ENCODE results near the gene TMIE. TPM values are rescaled to one million over a fixed set of nuclear protein-coding genes. Genes with fewer than 3 reads are reported as not detected.

TMIE gene
- total and polyA plus RNA-seq, 2 experiments from 2014 or later = 0.53 to 0.63 TPM

DNA sequence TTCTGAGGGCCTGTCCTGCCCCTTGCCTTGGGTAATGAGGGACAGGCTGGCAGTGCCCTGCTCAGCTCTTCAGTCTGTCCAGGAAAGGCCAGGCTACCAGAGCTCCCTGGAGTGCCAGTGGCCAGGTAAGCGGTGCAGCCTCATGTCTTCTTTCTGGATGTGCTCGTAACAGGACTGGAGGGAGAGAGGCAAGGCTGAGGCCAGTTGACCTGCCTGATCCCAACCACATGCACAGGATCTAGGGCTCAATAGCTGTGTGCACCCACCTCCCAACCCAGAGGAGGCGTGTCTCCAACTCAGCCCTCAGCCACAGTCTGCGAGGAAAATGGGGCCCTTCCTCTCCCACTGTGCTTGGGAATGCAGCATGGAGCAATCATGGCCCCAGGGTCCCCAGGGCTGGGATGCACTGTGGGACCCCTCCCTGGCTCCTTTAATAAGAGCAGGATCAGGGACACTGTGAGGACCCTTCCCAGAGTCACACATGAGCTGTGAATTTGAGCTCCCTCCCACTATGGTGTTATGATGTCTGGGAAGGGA, 30.2 kb upstream of the TMIE start:
- TF ChIP-seq, protein P1, sequence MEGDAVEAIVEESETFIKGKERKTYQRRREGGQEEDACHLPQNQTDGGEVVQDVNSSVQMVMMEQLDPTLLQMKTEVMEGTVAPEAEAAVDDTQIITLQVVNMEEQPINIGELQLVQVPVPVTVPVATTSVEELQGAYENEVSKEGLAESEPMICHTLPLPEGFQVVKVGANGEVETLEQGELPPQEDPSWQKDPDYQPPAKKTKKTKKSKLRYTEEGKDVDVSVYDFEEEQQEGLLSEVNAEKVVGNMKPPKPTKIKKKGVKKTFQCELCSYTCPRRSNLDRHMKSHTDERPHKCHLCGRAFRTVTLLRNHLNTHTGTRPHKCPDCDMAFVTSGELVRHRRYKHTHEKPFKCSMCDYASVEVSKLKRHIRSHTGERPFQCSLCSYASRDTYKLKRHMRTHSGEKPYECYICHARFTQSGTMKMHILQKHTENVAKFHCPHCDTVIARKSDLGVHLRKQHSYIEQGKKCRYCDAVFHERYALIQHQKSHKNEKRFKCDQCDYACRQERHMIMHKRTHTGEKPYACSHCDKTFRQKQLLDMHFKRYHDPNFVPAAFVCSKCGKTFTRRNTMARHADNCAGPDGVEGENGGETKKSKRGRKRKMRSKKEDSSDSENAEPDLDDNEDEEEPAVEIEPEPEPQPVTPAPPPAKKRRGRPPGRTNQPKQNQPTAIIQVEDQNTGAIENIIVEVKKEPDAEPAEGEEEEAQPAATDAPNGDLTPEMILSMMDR (IDR thresholded peaks at IDR 0.05; ENCODE audit: low read depth, low read length) = no peak
- Histone ChIP-seq H3K27me3 (no peaks in the 10 kb centered on the region), H3K9me3 (ENCODE audit: low read depth) (no peaks in the 10 kb centered on the region), H3K27ac (no peak overlapping the region), H3K4me1 (ENCODE audit: low read depth) (no peaks in the 10 kb centered on the region), H3K4me3 (no peak overlapping the region), H3K36me3 (no peaks in the 10 kb centered on the region)
- no peak for DNase-seq (ENCODE audit: low read depth in 1 of 2, low spot score in 1 of 2)

DNA sequence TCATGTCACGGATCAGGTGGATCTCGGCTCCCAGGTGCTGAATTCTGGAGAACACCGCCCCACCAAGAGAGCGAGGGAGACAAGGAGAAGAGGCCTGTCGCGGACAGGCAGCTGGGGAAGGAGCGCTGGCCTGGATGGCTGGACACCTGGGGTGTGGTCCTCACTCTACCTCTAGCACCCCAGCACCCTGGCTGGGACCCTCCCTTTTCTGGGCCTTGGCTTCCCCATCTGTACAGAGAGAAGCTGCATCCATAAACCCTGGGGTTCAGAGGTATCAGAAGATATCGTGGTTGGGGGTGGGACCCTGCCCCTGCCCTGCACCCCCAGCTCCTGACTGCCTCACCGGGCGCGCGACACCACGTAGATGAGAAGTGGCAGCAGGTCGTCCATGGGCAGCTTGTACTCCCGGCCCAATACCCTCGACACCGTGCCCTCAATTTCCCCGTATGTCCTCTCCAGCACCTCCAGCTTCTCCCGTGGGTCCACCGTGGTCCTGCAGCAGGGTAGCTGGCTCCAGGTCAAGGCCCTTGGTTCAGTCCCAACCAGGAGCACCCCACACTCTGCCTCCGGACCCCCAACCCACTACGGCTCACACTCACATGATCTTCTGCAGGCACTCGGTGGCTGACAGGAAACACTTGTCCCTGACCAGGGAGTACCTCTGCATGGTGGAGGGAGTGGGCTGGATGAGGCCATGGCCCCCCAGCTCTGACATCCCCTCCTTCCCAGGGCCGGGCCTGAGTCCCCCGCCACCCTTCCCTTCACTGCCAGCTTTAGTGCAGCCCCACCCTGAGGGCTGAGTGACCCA, 29.4 kb upstream of the TMIE start:
- no peak for DNase-seq (ENCODE audit: low read depth in 1 of 2, low spot score in 1 of 2)
- Histone ChIP-seq H3K4me1 (ENCODE audit: low read depth) (no peaks in the 10 kb centered on the region), H3K27ac (no peak overlapping the region), H3K27me3 (no peaks in the 10 kb centered on the region), H3K36me3 (no peaks in the 10 kb centered on the region), H3K4me3 (no peak overlapping the region), H3K9me3 (ENCODE audit: low read depth) (no peaks in the 10 kb centered on the region)
- TF ChIP-seq, protein P1 (IDR thresholded peaks at IDR 0.05; ENCODE audit: low read depth, low read length) = no peak

DNA sequence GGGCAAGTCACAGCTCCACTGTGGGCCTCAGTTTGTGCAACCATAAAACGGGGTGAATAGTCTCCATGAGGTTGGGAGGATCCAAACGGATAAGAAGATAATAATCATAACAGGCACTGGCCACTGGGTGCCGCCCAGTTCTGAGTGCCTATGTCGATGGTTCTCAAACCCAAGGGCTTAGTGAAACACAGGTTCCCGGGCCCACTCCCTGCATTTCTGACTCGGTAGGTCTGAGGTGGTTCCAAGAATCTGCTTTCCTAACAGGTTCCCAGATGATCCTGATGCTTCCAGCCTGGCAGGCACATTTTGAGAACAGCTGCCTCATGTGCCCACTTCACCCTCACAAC, 28.9 kb upstream of the TMIE start:
- no peak overlapping the region for H3K27ac ChIP-seq
- no peaks in the 10 kb centered on the region for H3K36me3 ChIP-seq
- DNase-seq (ENCODE audit: low read depth in 1 of 2, low spot score in 1 of 2) = no peak
- H3K4me1 ChIP-seq (ENCODE audit: low read depth) = no peaks in the 10 kb centered on the region
- no peaks in the 10 kb centered on the region for H3K9me3 ChIP-seq (ENCODE audit: low read depth)
- TF ChIP-seq, protein P1 (IDR thresholded peaks at IDR 0.05; ENCODE audit: low read depth, low read length) = no peak
- H3K4me3 ChIP-seq = no peak overlapping the region
- H3K27me3 ChIP-seq = no peaks in the 10 kb centered on the region

DNA sequence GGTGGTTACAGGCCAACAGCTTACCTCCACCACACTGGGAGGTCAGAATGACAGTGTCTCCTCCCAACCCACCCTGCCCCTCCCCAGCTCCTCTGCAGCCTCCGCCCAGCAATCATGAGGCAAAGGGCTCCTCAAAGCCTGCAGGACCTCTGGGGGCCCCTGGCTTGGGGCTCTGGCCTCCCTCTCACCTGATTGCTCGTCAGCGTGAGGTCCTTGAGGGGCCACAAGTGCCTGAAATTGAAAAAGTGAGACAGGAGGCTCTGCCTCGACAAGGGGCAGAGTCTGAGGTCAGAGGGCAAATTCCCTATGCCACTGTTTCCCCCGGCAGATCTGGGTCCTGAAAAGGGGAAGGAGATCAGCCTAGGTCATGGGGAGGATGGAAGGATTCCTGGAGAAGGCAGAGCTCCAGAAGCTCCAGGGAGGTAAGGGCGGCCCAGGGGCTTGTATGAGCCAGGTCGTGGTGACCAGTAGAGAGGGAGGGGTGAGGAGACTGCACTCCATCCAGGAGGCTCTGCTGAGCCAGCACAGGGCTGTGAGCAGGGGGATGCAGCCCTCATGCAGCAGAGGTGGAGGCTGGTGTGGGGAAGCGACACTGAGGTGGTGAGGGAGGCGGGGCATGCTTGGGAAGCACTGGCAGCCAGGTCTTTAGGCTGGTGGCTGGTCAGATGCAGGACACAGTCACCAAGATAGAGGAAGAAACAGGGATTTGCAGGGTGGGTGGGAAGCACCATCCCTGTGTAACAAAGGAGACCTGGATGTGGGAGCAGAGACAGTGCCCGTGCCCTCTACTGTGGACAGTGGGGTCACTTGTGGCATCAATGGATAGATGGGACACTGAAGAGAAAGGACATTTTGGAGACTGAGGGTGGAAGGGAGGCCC, 27.8 kb upstream of the TMIE start:
- H3K4me3 ChIP-seq = no peak overlapping the region
- H3K9me3 ChIP-seq (ENCODE audit: low read depth) = no peaks in the 10 kb centered on the region
- TF ChIP-seq, protein P1 (IDR thresholded peaks at IDR 0.05; ENCODE audit: low read depth, low read length) = no peak
- H3K27ac ChIP-seq = no peak overlapping the region
- H3K4me1 ChIP-seq (ENCODE audit: low read depth) = no peaks in the 10 kb centered on the region
- DNase-seq (ENCODE audit: low read depth in 1 of 2, low spot score in 1 of 2) = no peak
- no peaks in the 10 kb centered on the region for H3K27me3 ChIP-seq
- H3K36me3 ChIP-seq = no peaks in the 10 kb centered on the region

DNA sequence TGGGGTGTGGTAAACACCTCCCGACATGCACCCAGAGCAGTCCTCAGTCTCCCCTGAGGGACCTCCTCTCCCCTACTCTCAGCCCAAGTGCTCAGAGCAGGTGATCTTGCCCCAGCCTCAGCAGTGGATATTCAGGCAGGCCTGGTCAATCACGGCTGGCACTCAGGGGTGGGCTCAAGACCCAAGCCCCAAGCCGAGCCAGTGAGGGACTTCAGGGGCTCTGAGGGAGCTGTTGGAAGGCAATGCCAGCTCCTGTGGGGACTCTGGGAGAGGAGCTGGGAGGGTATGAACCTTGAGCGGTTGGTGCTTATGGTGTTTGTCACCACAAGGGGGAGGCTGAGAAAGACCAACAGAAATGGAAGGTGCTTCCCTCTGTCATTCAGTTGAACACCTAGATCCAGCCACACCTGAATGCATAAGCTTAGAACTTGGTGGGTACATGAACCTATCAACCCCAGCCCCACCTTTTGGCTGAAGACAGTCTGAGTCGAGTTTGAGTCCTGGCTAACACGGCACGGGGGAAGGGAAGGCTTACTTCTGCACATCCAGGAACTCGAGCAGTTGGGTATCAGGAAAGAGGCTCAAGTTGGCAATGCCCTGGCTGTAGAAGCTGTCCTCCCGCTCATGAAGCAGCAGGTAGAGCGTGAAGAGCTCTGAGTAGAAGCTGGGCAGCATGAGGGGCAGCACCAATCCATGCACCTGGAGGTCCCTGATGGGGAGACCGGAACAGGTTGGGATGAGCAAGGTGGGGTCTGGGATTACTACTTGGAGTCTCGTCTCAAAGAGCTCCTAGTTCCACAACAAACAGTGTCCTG, 27.0 kb upstream of the TMIE start:
- Histone ChIP-seq H3K27me3 (no peaks in the 10 kb centered on the region), H3K9me3 (ENCODE audit: low read depth) (no peaks in the 10 kb centered on the region), H3K4me1 (ENCODE audit: low read depth) (no peaks in the 10 kb centered on the region), H3K4me3 (no peak overlapping the region), H3K36me3 (no peaks in the 10 kb centered on the region), H3K27ac (no peak overlapping the region)
- DNase-seq (ENCODE audit: low read depth in 1 of 2, low spot score in 1 of 2) = no peak
- TF ChIP-seq, protein P1 (IDR thresholded peaks at IDR 0.05; ENCODE audit: low read depth, low read length) = peak; percentile 16
